GM18508 (cell line): ENCODE data around the gene RPS10.
"Not testable (repeated sequence)": the region's sequence is repeated elsewhere in the genome, so short reads cannot be mapped to it uniquely, and the experiment has no call there.

ENCODE experiments used
- ATAC-seq: cut with Tn5 transposase; IDR thresholded peaks from one replicate; pipeline ENCODE4 v1.9.1; 2021; ENCODE audit warnings: moderate number of reproducible peaks; ENCODE audit not compliant: insufficient read depth, unreplicated experiment

The RPS10 gene

GRCh38 chr6:34451192-34451591 is 25.3 kb upstream of the RPS10 start:
- ATAC-seq = no peak

- ATAC-seq = no peak
Measured at GRCh38 chr6:34447910-34448309, 22.0 kb upstream of the RPS10 start.

- no peak for ATAC-seq
Measured at GRCh38 chr6:34447386-34447785, 21.5 kb upstream of the RPS10 start.

- ATAC-seq = no peak
Measured at GRCh38 chr6:34445313-34445860, 19.5 kb upstream of the RPS10 start.

GRCh38 chr6:34441526-34441925 is 15.7 kb upstream of the RPS10 start:
- ATAC-seq = no peak

GRCh38 chr6:34439442-34439841 is 13.6 kb upstream of the RPS10 start:
- no peak for ATAC-seq

GRCh38 chr6:34438705-34439104 is 12.8 kb upstream of the RPS10 start:
- ATAC-seq = no peak

- ATAC-seq = no peak
Measured at GRCh38 chr6:34437644-34437970, 11.7 kb upstream of the RPS10 start.

GRCh38 chr6:34436803-34437643 is 11.2 kb upstream of the RPS10 start:
- no peak for ATAC-seq

GRCh38 chr6:34435916-34436315 is 10.0 kb upstream of the RPS10 start:
- ATAC-seq = no peak

GRCh38 chr6:34425132-34425497 is 754 bp downstream of the RPS10 start:
- ATAC-seq = no peak

GRCh38 chr6:34424200-34425131 is 1.4 kb downstream of the RPS10 start:
- ATAC-seq = no peak

- no peak for ATAC-seq
Measured at GRCh38 chr6:34423254-34423653, 2.6 kb downstream of the RPS10 start.

GRCh38 chr6:34418367-34418766 is 7.5 kb downstream of the RPS10 start:
- ATAC-seq = no peak

- no peak for ATAC-seq
Measured at GRCh38 chr6:34416877-34417371, 8.9 kb downstream of the RPS10 start.

- no peak for ATAC-seq
Measured at GRCh38 chr6:34414999-34415858, 10.6 kb downstream of the RPS10 start.

GRCh38 chr6:34412643-34413214 is 13.1 kb downstream of the RPS10 start:
- no peak for ATAC-seq

GRCh38 chr6:34412016-34412415 is 13.9 kb downstream of the RPS10 start:
- ATAC-seq = no peak

- ATAC-seq = not testable (repeated sequence)
Measured at GRCh38 chr6:34407915-34408314, 18.0 kb downstream of the RPS10 start.

GRCh38 chr6:34396518-34396917 is 29.4 kb downstream of the RPS10 start:
- no peak for ATAC-seq
